GM19238 (cell line): ENCODE results near the gene CDKAL1.

Experiments
- DNase-seq: peaks from one replicate; pipeline ENCODE4 v3.0.0; 2011; ENCODE audit warnings: low spot score; ENCODE audit not compliant: insufficient read length

CDKAL1 gene

GRCh38 chr6:20554326-20554725, 20.1 kb downstream of the CDKAL1 start:
- DNase-seq: no peak

- DNase-seq: no peak
Measured at GRCh38 chr6:20554817-20555216, 20.6 kb downstream of the CDKAL1 start.

- DNase-seq: no peak
Measured at GRCh38 chr6:20559924-20560551, 25.8 kb downstream of the CDKAL1 start.

DNA sequence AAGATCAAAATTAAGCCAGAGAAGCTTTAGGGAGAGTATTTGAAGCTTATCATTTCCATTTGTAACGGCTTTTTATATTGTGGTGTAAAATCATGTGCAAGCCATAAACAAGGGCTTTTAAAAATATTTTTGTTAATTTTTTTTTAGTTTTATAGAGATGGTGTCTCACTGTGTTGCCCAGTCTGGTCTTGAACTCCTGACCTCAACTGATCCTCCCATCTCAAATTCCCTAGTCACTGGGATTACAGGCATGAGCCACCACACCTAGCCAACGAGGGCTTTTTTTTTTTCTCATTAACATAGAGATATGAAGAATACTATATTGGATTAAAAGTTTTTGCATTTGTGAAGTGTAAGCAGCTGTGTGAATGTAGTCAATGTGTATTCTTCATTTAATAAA, 29.1 kb downstream of the CDKAL1 start:
- no peak for DNase-seq

DNA sequence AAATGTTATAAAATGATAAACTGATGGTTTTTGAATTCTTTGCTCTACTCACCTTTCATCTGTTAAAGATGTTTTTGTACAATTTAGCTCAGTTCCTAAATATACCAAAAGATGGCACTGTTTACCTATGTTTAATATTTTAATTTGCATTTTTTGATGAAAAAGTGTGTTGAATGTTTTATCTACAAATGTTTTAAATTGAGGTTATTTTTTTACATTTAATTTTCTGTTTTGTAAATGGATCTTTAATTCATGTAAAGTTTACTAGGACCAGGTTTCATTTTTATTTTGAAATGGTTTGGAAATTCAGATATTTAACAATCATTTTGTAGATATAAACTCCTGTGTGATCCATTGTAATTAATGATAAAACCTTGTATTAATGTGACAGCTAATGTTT, 30.0 kb downstream of the CDKAL1 start:
- no peak for DNase-seq

- DNase-seq: no peak
Measured at GRCh38 chr6:20564777-20565176, 30.5 kb downstream of the CDKAL1 start.

- no peak for DNase-seq
Measured at GRCh38 chr6:20565342-20565741, 31.1 kb downstream of the CDKAL1 start.

- no peak for DNase-seq
Measured at GRCh38 chr6:20566109-20566508, 31.9 kb downstream of the CDKAL1 start.

GRCh38 chr6:20569000-20569610, 34.8 kb downstream of the CDKAL1 start:
- no peak for DNase-seq

DNA sequence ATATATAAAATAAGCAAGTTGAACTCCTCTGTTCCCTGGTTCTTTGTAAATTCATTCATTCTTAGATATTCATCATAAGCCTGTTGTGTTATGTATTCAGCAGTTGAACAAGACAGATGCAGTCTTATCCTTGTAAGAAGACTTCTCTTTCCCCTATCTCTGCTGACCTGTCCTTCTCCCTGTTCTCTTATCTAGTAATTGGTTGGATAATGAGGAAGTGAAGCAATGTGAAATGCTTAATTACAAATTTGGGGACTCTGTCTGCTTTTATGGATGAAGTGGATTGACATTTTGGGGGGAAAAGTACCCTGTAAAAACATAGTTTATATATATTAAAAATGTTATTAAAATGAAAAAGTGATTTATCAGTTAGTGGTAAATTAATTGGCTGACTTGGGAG, 37.0 kb downstream of the CDKAL1 start:
- no peak for DNase-seq

GRCh38 chr6:20572288-20572687, 38.0 kb downstream of the CDKAL1 start:
- no peak for DNase-seq

GRCh38 chr6:20572940-20573339, 38.7 kb downstream of the CDKAL1 start:
- DNase-seq: no peak

DNA sequence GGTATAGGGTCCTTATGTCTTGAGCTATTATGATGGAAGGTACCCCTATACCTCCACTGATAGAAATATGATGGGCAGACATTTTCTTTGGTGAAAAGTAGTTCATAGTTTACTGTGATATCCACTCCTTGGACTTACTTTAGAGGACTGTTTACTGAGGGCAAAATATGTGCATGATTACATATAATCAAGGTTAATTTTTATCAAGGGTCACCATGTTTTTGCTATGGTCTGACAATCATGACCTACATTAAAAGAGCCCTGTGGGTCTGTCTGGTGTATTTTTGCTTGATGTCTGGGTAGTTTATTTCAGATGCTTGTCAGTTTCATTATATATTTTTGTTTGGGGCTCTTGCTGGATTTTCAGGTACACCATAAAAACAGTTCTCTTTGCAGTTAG, 40.1 kb downstream of the CDKAL1 start:
- DNase-seq: no peak

GRCh38 chr6:20575125-20575524, 40.9 kb downstream of the CDKAL1 start:
- DNase-seq: no peak

GRCh38 chr6:20575704-20576451, 41.6 kb downstream of the CDKAL1 start:
- no peak for DNase-seq

DNA sequence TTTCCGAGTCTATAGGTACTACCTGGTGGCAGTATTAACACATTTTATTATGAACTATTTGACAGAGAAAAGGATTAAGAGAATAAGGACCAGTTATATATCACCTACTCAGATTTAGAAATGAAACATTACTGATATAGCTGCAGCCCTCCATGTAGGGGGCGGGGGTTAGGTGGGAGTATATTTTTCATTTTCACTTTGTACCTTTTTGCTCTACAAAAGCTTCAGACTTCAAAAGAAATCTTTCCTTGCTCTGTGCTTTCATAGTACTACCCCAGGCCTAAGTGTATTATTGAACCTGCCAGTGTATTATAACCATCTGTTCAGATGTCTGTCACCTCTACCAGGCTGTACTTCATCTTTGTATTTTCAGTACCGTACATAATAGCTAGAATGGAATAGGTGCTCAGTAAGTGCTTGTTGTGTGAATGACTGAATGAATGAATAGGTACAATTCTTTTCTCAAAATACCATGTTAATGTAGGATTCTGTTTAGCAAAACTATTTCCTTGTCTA, 43.0 kb downstream of the CDKAL1 start:
- no peak for DNase-seq

GRCh38 chr6:20581070-20581469, 46.8 kb downstream of the CDKAL1 start:
- no peak for DNase-seq

GRCh38 chr6:20582586-20583443, 48.6 kb downstream of the CDKAL1 start:
- DNase-seq: no peak

DNA sequence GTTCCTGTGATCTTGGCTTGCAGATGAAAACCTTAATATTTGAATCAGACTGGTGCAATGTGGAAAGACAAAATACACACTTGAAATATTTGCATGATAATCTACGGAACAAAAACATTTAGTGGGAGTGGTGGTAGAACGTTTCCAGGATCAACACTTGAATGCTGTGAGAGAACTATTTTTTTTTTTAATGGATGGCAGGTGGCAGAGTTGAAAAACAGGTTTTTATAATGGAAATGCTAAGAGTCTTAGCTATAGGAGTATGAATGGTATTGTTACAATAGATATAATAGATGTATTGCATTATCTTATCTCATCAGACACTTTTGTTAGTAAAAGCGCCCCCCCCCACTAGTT, 49.2 kb downstream of the CDKAL1 start:
- DNase-seq: no peak

- DNase-seq: no peak
Measured at GRCh38 chr6:20584100-20584731, 50.0 kb downstream of the CDKAL1 start.

GRCh38 chr6:20589266-20589665, 55.0 kb downstream of the CDKAL1 start:
- no peak for DNase-seq
